Measurements from ENCODE around the gene KIAA0319L.

The KIAA0319L gene

GRCh38 chr1:35537806-35538205, 19.4 kb downstream of the KIAA0319L start:
- no peak for DNase-seq (ENCODE audit: low read depth in 2 of 2)

GRCh38 chr1:35536556-35537162, 20.5 kb downstream of the KIAA0319L start:
- no peak for DNase-seq (ENCODE audit: low read depth in 2 of 2)

DNA sequence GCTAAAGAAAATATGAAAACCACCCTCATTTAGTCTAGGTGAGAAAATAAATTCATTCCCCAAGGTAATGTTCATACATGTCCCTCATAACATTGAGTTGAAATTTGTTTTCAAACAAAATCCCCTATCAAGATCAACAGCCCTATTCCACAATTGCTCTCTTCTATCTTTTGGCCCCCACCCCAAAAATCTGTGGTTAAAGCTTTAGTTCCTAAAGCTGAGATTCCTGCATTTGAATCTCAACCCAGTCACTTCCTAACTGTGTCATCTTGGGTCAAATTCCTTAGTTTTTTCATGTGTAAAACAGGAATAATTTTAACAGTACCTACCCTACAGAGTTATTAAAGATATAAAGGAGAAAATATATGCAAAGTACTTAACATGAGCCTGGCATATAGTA, 22.0 kb downstream of the KIAA0319L start:
- no peak for DNase-seq (ENCODE audit: low read depth in 2 of 2)

DNA sequence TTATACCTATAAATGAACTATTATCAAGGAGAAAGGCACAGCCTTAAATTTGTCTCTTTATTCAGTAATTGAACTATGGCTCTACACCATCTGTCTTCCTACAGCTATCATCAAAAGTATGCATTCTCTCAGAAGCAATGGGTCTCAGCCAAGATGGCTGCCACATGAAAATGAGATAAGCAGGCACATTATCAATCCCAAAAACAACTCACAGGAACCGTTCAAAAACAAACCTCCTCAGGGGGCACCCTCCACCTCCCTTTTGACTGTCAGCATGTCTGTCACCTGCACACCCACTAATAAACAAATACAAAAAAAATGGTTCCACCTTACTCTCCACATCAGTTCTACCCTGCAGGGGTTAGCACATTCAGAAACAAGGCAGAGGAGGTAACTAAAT, 23.6 kb downstream of the KIAA0319L start:
- DNase-seq (ENCODE audit: low read depth in 2 of 2): no peak

DNA sequence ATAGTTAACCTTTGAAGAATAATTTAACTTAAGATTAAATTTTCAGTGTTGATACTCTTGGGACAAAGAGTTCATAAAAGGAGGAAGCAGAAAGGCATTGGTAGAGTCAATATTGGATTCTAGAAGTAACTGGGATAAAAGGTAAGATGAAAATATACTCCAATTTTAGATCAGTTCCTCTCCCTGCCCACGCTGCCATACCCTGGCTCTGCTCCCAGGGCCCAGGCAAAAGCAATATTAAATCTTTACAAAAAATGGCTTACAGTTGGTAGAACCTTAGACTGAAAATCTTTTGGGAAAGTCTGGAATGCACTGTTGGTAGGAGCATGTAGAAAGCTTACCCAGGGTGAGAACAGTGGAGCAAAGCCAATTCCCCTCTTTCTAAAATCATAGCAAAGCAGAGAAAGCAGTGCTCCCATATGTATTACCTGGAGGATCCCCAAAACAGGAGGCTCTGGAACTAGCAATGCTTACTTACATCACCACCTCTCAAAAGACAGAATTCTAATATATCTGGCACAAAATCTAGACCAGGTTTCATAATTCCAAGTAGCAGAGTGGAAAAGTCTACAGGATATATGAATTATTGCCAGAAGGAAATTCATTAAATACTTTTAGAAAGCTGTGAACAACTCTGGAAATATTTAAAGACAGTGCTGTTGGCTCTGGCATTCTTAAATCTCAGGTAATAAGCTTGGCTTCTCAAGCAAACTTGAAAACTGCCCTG, 24.5 kb downstream of the KIAA0319L start:
- DNase-seq (ENCODE audit: low read depth in 2 of 2): no peak

GRCh38 chr1:35531368-35531767, 25.8 kb downstream of the KIAA0319L start:
- no peak for DNase-seq (ENCODE audit: low read depth in 2 of 2)

GRCh38 chr1:35530946-35531345, 26.3 kb downstream of the KIAA0319L start:
- DNase-seq (ENCODE audit: low read depth in 2 of 2): no peak

DNA sequence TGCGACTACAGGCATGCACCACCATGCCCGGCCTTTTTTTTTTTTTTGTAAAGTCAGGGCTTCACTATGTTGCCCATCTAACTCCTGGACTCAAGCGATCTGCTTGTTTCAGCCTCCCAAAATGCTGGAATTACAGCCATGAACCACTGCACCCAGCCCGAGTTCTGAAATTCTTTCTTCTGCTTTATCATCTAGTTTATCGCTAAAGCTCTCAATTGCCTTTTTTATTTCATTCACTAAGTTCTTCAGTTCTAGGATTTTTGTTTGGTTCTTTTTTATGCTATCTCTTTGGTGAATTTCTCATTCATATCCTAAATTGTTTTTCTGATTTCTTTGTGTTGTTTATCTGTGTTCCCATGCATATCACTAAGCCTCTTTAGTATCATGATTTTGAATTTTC, 27.0 kb downstream of the KIAA0319L start:
- no peak for DNase-seq (ENCODE audit: low read depth in 2 of 2)

- no peak for DNase-seq (ENCODE audit: low read depth in 2 of 2)
Measured at GRCh38 chr1:35524106-35524505, 33.1 kb downstream of the KIAA0319L start.

DNA sequence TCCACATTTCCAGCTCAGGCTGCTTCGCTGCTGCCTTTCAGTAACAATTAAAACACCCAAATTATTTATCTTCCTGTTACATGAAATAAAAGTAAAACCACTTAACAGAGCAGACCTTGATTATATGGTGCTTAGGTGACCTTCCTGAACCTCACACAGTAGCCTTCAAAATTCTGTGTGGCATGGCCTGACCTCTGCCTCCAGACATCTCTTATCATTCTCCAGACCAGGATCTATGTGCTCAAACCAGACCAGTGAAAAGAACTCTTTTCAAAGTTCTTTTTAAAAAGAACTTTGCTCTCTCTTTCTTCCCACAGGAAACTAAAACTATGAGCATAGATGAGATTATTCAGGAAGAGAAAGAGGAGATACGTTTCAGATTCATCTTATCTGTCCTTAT, 37.8 kb downstream of the KIAA0319L start:
- no peak for DNase-seq (ENCODE audit: low read depth in 2 of 2)

DNA sequence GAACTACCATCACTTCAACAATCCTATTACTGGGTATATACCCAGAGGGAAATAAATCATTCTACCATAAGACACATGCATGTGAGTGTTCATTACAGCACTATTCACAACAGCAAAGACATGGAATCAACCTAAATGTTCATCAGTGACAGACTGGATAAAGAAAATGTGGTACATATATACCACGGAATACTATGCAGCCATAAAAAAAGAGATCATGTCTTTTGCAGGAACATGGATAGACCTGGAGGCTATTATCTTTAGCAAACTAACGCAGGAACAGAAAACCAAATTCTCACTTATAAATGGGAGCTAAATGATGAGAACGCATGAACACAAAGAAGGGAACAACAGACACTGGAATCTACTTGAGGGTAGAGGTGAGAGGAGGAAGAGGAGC, 39.0 kb downstream of the KIAA0319L start:
- no peak for DNase-seq (ENCODE audit: low read depth in 2 of 2)

GRCh38 chr1:35511305-35511704, 45.9 kb downstream of the KIAA0319L start:
- no peak for DNase-seq (ENCODE audit: low read depth in 2 of 2)

DNA sequence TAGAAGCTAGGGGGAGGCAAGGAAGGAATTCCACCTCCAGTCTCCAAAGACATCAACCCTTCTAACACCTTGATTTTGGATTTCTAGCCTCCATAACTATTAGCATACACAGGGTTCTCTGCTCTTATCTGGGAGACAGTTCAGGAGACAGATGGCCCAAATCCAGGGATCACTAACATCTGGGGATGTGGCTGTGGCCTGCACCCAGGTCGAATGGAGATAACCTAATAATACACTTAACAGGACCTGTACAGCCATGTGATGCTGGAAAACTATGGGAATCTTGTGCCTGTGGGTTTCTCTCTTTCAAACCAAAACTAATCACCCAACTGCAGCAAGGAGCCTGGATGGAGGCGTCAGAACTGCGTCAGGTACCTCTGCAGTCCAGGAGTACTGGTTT, 47.6 kb downstream of the KIAA0319L start:
- DNase-seq (ENCODE audit: low read depth in 2 of 2): no peak

GRCh38 chr1:35507947-35508346, 49.3 kb downstream of the KIAA0319L start:
- no peak for DNase-seq (ENCODE audit: low read depth in 2 of 2)

- no peak for DNase-seq (ENCODE audit: low read depth in 2 of 2)
Measured at GRCh38 chr1:35506960-35507912, 50.0 kb downstream of the KIAA0319L start.

DNA sequence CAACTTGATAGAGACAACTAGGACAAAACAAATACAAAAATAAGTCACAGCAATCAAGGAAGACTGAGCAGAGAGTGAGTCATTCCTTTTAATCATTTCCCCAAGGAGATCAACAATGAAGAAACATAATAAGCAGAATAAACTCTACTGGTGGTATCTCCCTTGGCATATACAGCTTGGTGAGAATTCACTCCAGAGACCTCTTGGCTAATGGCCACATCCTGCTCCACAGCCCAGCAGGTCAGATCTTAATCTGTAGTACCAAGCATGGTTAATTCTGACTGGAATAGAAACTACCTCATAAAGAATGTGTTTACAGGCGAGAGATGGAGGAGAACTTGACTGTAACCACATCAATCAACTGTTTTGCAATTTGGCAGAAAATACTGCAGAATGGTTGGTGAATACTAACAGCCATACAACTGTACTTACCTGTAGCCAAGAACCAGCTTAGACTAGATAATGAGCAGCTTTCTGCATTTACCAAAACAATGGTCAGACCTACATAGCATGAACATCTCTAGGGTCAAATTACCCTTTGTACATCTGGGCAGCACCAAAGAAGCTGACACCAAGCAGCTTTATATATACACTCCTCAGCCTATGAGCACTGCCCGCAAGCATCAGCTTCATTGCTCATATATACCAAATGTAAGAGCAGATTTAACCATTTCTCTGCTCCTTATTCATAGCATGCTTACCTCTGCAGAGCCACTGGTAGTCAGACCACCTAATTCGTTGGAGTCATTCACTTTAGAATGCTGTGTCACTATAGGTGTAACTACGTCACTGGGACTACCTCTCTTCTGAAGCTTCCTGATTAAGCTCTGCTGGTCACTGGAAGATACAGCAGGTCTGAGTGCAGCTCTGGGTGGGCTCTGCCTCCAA, 51.0 kb downstream of the KIAA0319L start:
- DNase-seq (ENCODE audit: low read depth in 2 of 2): peak; percentile 22 to 28

DNA sequence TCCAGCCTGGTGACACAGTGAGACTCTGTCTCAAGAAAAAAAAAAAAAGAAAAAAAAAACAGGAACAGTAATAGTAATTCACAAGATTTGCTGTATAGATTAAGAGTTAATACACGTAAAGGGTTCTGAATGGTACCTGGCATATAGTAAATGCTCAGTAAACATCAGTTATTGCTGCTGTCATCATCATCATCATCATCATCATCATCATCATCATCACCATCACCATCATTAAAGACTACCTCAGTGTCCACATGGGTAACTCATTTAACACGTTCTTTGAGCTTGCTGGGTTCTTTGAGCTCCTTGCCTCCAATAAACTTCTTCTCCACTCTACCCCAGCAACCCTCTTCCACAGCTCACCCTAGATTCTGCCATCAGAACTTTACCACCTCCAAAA, 55.0 kb downstream of the KIAA0319L start:
- DNase-seq (ENCODE audit: low read depth in 2 of 2): no peak

GRCh38 chr1:35500439-35500838, 56.8 kb downstream of the KIAA0319L start:
- DNase-seq (ENCODE audit: low read depth in 2 of 2): no peak

GRCh38 chr1:35499652-35500176, 57.5 kb downstream of the KIAA0319L start:
- DNase-seq (ENCODE audit: low read depth in 2 of 2): peak in 1 of 2 donors; percentile 8

DNA sequence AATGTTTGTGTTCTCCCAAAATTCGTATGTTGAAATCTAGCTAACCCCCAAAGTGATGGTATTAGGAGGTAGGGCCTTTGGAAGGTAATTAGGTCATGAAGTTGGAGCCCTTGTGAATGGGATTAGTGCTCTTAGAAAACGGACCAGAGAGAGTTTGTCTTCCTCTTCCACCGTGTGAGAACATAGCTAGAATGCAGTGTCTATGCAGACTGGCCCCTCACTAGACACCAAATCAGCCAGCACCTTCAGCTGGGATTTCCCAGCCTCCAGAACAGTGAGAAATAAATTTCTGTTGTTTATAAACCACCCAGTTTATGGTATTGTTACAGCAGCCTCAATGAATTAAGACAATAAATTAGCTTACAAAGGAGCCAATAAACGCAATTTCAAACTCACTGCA, 58.0 kb downstream of the KIAA0319L start:
- DNase-seq (ENCODE audit: low read depth in 2 of 2): no peak

DNA sequence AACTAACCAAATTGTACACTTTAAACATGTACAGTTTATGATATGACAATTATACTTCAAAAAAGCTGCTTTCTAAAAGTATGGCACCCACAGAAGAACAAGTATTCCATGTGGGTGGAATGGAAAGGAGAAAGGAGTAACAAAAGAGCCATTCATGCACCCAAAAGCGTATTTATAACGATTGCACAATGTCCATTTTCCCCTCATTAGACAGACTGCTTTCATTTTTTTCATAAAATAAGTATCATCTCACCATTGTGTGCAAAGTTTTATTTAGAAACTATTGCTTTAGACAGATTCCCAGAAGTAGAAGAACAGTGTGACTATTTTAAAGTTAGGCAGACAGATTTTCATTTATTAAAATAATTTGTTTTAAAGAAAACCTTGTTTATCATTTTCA, 59.6 kb downstream of the KIAA0319L start:
- no peak for DNase-seq (ENCODE audit: low read depth in 2 of 2)

Data from stimulated activated CD8-positive, alpha-beta memory T cell treated with anti-CD3 and anti-CD28 coated beads, Interleukin-15, amount 100 ng/mL, for 48 hours (primary cell).